ENCODE results near the gene POU6F2. TPM values are rescaled to one million over a fixed set of nuclear protein-coding genes. Genes with fewer than 3 reads are reported as not detected.
"Not testable (repeated sequence)": the region's sequence is repeated elsewhere in the genome, so short reads cannot be mapped to it uniquely, and the experiment has no call there.

POU6F2 gene
- total RNA-seq, 1 donor from 2014 or later: 0.78 TPM

GRCh38 chr7:39375047-39375873 is 397.6 kb downstream of the POU6F2 start:
- no peak for DNase-seq
- intact Hi-C loops (cut with DNase I): no loop called here

GRCh38 chr7:39375874-39376190 is 398.1 kb downstream of the POU6F2 start:
- ATAC-seq (no peak), DNase-seq (no peak)
- Histone ChIP-seq H3K9me3 (no peaks in the 10 kb centered on the region), H3K27me3 (no peaks in the 10 kb centered on the region), H3K27ac (no peak overlapping the region), H3K4me1 (no peaks in the 10 kb centered on the region), H3K4me3 (no peak overlapping the region), H3K36me3 (no peaks in the 10 kb centered on the region)
- no peak for TF ChIP-seq CTCF (IDR thresholded peaks at IDR 0.05)
- intact Hi-C loops (cut with DNase I): no loop called here

More at GRCh38 chr7:39375047-39375873, 397.6 kb downstream of the POU6F2 start:
- TF ChIP-seq CTCF (IDR thresholded peaks at IDR 0.05): no peak
- no peaks in the 10 kb centered on the region for H3K27me3 ChIP-seq
- no peak overlapping the region for H3K4me3 ChIP-seq
- H3K36me3 ChIP-seq: no peaks in the 10 kb centered on the region
- ATAC-seq: no peak
- no peaks in the 10 kb centered on the region for H3K9me3 ChIP-seq
- H3K27ac ChIP-seq: no peak overlapping the region
- H3K4me1 ChIP-seq: no peaks in the 10 kb centered on the region

DNA sequence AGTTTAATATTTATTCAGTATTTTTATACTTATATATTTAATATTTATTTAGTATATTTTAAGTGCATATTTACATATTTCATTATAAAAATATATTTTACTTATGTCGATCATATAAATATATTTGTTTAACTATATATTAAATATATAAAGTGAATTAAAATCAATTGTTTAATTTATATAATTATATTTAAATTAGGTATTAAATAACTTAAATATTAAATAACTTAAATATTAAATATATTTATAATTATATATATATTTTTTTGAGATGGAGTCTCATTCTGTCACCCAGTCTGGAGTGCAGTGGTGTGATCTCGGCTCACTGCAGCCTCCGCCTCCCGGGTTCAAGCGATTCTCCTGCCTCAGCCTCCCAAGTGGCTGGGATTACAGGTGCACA is 399.2 kb downstream of the POU6F2 start:
- DNase-seq; H3K4me1 ChIP-seq; H3K36me3 ChIP-seq; H3K4me3 ChIP-seq; ATAC-seq; intact Hi-C loops (cut with DNase I); H3K27ac ChIP-seq; H3K27me3 ChIP-seq; H3K9me3 ChIP-seq: not testable (repeated sequence)

- H3K9me3 ChIP-seq: no peaks in the 10 kb centered on the region
- ATAC-seq: no peak
- H3K4me1 ChIP-seq: no peaks in the 10 kb centered on the region
- TF ChIP-seq CTCF (IDR thresholded peaks at IDR 0.05): no peak
- no peaks in the 10 kb centered on the region for H3K36me3 ChIP-seq
- H3K27ac ChIP-seq: no peak overlapping the region
- no peaks in the 10 kb centered on the region for H3K27me3 ChIP-seq
- intact Hi-C loops (cut with DNase I): no loop called here
- no peak for DNase-seq
- no peak overlapping the region for H3K4me3 ChIP-seq
Measured at GRCh38 chr7:39379416-39379815, 401.7 kb downstream of the POU6F2 start.

- H3K27me3 ChIP-seq: no peaks in the 10 kb centered on the region
- no peak for TF ChIP-seq CTCF (IDR thresholded peaks at IDR 0.05)
- no peak for ATAC-seq
- intact Hi-C loops (cut with DNase I): no loop called here
- no peaks in the 10 kb centered on the region for H3K36me3 ChIP-seq
- no peaks in the 10 kb centered on the region for H3K9me3 ChIP-seq
- no peak overlapping the region for H3K27ac ChIP-seq
- H3K4me3 ChIP-seq: no peak overlapping the region
- no peaks in the 10 kb centered on the region for H3K4me1 ChIP-seq
- DNase-seq: no peak
Measured at GRCh38 chr7:39383136-39383535, 405.4 kb downstream of the POU6F2 start.

DNA sequence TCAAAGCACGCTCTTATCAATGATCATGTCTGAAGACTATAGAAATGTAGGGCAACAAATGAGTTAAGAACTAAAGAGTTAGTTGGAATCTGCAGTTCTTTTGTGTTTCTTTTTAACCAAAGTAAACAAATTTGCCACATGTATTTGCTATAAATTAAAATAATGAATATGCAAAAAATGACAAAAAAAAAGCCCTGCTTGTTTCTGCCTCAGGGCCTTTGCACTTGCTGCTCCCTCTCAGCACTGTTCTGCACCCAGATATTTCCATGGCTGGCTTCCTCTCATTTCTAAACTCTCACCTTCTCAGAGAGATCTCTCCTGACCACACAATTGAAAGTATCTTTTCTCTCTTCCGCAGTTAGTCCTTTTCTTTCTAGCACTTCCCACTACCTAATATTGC is 406.7 kb downstream of the POU6F2 start:
- intact Hi-C loops (cut with DNase I): no loop called here
- Histone ChIP-seq H3K9me3 (no peaks in the 10 kb centered on the region), H3K36me3 (no peaks in the 10 kb centered on the region), H3K4me3 (no peak overlapping the region), H3K27ac (no peak overlapping the region), H3K4me1 (no peaks in the 10 kb centered on the region), H3K27me3 (no peaks in the 10 kb centered on the region)
- ATAC-seq: no peak
- DNase-seq: no peak
- no peak for TF ChIP-seq CTCF (IDR thresholded peaks at IDR 0.05)

Data from upper lobe of right lung (tissue), 1 donor.